T1000 (cell line): ENCODE results near the gene ST13.
A peak's percentile ranks its signal among the peaks of the same experiment; 100 is the strongest.
"Not testable (repeated sequence)": the region's sequence is repeated elsewhere in the genome, so short reads cannot be mapped to it uniquely, and the experiment has no call there.

Source experiments
- DNase-seq: peaks from one replicate; lab custom pipeline; 2025; ENCODE audit warnings: mixed read lengths; lab: John Stamatoyannopoulos, UW

Gene ST13

GRCh38 chr22:40856513-40857308 is at the start of gene ST13, which contains the start of gene XPNPEP3:
ST13 (minus strand) TSS chr22:40856639; CDS start chr22:40856540, 99 bp downstream.
XPNPEP3 (plus strand) TSS chr22:40857148; CDS start chr22:40857182, 34 bp downstream.
- DNase-seq: peak; percentile 93

DNA sequence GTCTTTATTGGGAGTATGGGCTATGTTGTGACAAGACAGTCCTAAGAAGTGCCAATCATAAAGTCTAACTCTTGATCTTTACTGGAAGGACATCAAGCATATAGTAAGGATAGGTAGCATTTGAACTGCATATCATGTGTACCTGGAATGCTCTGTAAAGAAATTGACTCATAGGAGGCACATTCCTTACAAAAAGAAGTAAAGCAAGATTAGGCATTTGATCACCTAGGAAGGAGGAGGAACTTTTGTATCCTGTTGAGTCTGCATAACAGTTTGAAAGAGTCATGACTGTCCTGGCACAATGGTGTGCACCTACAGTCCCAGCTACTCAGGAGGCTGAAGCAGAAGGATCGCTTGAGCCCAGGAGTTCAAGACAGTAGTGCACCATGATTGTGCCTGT is 47.7 kb upstream of the ST13 start:
- DNase-seq: no peak

DNA sequence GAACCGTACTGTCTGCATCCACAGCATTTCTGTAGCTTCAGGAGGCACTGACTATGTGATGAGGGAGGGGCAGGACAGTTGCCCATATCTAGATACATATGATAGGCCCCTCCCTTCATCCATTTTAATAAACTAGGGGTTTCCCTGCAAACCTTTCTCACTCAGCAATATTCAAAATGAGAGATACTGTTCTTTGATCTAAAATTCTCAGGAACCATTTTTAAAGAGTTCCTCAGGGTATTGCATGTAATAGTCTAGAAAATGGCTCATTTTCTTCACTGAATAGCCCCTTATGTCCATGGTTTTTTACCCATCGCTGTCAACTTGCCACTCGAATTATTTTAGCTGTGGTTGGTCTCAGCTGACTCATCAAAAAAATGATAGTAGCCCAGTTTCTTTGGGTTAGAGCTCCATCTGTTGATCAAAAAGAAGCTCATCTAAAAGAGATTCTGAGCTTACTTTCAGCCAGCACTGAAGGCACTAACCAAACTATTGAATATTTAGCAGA is 42.5 kb upstream of the ST13 start:
- no peak for DNase-seq

- no peak for DNase-seq
Measured at GRCh38 chr22:40894417-40894816, 38.0 kb upstream of the ST13 start.

- DNase-seq: no peak
Measured at GRCh38 chr22:40890881-40891280, 34.4 kb upstream of the ST13 start.

- DNase-seq: no peak
Measured at GRCh38 chr22:40889116-40889515, 32.7 kb upstream of the ST13 start.

- no peak for DNase-seq
Measured at GRCh38 chr22:40878922-40879321, 22.5 kb upstream of the ST13 start.

- DNase-seq: no peak
Measured at GRCh38 chr22:40877488-40877887, 21.0 kb upstream of the ST13 start.

GRCh38 chr22:40876907-40877306 is 20.5 kb upstream of the ST13 start:
- DNase-seq: no peak

DNA sequence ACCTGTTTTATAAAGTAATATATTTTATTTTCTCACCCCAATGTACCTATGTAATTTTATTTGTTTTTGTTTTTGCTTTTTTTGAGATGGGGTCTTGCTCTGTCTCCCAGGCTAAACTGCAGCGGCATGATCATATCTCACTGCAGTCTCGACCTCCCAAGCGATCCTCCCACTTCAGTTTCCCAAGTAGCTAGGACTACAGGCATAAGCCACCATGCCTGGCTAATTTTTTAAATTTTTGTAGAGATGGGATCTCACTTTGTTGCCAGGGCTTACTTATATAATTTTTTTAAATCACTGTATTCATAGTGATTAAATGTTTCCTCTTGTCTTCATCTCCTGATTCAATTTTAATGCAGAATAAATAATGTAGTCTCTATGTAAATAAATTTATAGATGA is 18.7 kb upstream of the ST13 start:
- DNase-seq: no peak

DNA sequence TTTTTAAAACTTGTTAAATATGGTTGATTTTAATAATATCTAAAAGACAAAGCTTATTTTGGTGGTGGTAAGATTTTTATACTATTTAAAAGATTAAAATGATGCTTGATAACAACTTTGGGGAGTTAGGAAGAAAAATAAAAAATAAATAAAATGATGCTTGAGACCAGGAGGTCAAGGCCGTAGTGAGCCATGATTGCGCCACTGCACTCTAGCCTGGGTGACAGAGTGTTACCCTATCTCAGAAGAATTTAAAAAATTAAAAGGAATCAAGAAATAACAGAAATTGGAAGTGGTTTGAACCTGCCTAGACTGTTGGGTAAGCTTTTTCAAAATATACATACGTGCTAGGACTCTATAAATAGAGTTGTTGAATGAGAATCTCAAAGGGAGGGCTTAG is 17.6 kb upstream of the ST13 start:
- no peak for DNase-seq

GRCh38 chr22:40868379-40868778 is 11.9 kb upstream of the ST13 start:
- not testable (repeated sequence) for DNase-seq

- no peak for DNase-seq
Measured at GRCh38 chr22:40867109-40867508, 10.7 kb upstream of the ST13 start.

DNA sequence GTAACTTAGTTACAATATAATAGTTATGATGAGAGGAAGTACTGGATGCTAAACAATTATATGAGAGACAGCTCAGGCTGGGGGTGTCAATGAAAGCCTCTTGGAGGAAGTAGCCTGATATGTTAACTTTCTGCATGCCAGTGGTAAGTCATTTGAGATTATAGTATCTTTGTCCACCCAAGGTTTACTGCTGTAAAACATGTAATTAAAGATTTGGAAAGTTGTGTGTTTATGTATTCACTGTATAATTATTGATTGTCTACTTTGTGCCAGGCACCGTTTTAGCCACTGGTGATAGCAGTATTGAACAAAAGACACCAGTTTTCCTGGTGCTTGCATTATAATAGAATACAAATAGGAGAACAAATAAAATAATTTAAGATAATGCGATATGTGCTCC is 6.1 kb upstream of the ST13 start:
- DNase-seq: no peak

DNA sequence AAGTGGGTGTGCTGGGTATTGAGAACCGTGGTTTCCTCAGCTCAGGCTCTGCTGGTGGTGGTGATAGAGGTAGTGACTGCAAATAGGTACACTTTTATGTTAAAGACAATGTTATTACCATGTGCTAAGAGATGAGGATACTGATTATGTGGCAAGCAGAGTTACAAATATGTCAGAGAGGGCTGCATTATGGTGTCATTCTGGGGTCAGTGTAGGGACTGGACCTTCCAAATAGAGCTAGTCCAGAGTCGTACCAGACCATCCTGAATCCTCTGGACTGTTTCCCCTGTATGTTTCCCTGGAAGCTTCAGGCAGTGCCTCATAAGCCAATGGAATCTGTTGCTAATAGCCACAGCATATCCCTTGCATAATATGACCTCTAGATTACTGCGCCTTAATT is 5.6 kb upstream of the ST13 start, which contains the start of gene DNAJB7:
DNAJB7 (minus strand) TSS at position 101 of the 400 bp plus-strand sequence. CDS start 119 bp downstream, outside the sequence.
- no peak for DNase-seq

DNA sequence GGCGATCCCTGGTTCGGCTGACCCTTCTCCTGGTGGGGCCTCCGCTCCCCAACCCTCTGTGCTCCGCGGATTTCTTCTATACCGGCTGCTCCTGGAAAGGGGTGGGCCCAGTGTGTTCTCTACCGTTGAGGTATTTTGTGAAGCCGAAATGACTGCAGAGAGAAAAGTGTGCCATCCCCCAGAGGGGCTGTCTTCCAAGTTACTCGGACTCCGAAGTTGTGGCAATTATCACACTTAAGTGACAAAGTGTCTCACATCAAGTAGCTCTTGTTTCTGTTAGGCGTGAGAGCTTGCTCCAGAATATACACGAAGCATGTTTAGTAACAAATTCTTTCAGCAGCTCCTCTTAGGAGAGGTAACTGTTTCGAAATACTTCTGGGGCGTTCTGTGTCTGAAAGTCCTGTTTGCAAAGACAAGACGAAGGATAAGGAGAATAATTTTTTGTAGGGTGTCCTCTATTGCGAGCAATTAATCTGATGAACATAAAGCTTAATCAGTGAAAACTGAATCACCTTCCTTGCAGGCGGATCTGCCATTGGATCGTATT is 943 bp upstream of the ST13 start:
- no peak for DNase-seq

DNA sequence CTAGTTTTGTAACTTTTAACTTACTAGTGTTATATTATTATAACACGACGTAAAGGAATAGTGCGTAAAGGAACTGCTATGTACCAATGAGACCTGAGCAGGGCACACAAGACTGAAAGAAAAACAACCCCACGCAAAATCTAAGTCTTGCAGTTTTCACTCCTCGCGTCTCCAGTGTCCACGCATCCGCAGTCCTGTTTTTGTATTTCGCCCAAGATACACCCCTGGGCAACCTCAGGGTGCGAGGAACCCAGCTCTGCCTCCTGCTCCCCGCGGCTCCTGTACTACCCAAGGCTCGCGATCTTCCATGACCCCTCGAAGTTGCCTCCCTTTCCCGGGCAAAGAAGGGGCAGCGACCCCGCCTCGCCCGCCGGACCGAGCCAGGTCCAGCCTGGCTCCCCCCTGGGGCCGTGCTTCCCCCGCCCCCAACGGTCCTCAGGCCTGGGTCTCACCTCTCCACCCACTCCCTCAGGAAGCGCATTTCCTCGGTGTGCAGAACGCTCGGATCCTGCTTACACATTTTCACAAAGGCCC is 393 bp downstream of the ST13 start:
- no peak for DNase-seq

DNA sequence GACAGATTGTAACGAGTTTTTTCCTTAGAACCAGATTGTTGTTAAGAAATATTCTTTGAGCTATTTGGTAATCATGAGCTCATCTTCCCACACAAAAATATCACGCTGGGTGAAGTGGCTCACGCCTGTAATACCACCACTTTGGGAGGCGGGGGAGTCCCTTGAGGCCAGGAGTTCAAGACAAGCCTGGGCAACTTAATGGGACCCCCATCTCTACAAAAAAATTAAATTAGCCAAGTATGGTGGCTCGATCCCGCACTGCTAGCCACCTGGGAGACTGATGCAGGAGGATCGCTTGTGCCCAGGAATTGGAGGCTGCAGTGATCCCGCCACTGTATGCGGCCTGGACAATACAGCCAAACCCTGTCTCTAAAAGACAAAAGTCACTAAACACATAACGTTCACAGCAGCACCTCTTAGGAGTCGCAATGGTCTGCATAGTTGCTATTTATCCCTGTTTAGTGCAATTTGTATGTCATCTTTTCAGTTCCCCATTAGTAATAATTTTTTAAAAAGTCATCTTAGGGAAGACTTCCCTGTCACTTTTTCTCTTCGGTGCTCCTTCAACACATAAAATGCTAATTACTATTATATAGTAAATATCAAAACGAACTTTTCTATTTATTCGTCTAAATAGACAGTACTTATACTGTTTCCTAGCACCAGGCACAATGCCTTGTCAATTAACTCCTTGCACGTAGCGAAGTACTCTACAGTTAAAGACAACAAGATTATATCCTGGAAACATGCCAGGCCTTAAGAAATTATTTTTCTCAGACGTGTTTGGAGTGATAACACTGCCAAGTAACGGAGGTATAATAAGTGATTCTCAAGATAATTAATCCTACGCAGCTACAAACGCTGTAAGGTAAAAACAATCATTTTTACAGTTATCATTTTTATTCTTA is 1.1 kb downstream of the ST13 start:
- no peak for DNase-seq

- DNase-seq: no peak
Measured at GRCh38 chr22:40853961-40854360, 2.5 kb downstream of the ST13 start.

DNA sequence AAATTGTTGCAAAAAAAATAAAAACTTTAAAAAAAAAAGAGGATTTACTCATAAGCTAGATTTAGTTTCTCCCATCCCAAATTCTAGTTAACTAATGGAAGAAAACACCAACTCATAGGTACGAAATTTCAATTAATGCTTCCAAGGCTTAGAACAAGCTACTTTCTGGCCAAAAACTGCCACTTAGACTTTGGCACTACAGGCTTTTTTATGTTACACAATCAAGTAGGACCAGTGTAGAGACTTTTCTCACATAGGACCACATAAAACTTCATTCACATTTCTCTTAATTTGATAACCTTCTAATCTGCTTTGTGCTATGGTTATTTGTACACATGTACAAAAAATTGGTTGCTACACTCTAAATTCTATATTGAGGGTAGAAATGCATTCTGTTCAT is 3.1 kb downstream of the ST13 start:
- no peak for DNase-seq

GRCh38 chr22:40845816-40846215 is 10.6 kb downstream of the ST13 start:
- DNase-seq: not testable (repeated sequence)

GRCh38 chr22:40844951-40845350 is 11.5 kb downstream of the ST13 start:
- no peak for DNase-seq
